HG02623 (cell line): ENCODE measurements around the gene TAP1.
"Not testable (repeated sequence)": the region's sequence is repeated elsewhere in the genome, so short reads cannot be mapped to it uniquely, and the experiment has no call there.

Experiments used
- ATAC-seq: cut with Tn5 transposase; IDR thresholded peaks from one replicate; pipeline ENCODE4 v1.9.1; 2021; ENCODE audit warnings: moderate library complexity; ENCODE audit not compliant: unreplicated experiment

Gene TAP1

GRCh38 chr6:32807020-32807580 lies 46.4 kb downstream of the TAP1 start:
- no peak for ATAC-seq

DNA sequence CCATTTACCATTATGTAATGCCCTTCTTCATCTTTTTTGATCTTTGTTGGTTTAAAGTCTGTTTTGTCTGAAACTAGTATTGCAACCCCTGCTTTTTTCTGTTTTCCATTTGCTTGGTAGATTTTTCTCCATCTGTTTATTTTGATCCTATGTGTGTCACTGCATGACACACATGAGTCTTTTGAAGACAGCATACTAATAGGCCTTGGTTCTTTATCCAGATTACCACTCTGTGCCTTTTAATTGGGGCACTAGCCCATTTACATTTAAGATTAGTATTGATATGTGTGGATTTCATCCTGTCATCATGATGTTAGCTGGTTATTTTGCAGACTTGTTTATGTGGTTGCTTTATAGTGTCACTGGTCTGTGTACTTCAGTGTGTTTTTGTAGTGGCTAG lies 48.1 kb downstream of the TAP1 start:
- ATAC-seq = not testable (repeated sequence)

- ATAC-seq = no peak
Observed at GRCh38 chr6:32803416-32803815, 50.1 kb downstream of the TAP1 start.

DNA sequence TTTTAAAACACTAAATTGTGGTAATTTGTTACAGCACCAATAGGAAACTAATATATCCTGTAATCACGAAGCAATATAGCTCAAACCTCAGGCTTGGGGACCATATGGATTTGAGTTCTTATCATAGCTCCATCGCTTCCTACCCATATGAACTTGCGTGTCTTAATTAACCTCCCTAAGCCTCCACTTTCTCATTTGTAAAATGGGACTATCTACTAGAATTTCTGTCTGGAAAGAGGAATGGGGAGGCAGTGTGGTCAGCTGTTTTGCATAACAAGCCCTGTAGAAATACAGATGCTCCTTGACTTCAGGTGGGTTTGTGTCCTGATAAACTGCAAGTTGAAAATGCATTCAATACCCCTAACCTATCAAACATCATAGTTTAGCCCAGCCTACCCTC lies 53.8 kb downstream of the TAP1 start:
- no peak for ATAC-seq

DNA sequence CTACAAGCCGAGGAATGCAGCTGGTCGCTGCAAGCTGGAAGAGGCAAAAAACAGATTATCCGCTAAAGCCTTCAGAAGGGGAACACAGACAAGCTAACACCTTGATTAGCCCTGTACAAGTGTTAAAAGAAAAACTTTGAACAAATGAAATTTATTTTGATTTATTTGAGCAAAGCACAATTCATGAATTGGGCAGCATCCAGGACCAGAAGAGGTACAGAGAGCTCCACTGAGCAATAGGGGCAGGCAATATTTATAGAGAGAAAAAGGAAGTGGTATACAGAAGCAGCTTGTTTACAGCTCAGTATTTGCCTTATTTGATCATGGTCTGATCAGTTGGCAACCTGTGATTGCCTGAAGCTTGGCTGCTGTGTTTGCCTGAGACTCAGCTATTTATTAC lies 54.3 kb downstream of the TAP1 start:
- ATAC-seq = no peak

DNA sequence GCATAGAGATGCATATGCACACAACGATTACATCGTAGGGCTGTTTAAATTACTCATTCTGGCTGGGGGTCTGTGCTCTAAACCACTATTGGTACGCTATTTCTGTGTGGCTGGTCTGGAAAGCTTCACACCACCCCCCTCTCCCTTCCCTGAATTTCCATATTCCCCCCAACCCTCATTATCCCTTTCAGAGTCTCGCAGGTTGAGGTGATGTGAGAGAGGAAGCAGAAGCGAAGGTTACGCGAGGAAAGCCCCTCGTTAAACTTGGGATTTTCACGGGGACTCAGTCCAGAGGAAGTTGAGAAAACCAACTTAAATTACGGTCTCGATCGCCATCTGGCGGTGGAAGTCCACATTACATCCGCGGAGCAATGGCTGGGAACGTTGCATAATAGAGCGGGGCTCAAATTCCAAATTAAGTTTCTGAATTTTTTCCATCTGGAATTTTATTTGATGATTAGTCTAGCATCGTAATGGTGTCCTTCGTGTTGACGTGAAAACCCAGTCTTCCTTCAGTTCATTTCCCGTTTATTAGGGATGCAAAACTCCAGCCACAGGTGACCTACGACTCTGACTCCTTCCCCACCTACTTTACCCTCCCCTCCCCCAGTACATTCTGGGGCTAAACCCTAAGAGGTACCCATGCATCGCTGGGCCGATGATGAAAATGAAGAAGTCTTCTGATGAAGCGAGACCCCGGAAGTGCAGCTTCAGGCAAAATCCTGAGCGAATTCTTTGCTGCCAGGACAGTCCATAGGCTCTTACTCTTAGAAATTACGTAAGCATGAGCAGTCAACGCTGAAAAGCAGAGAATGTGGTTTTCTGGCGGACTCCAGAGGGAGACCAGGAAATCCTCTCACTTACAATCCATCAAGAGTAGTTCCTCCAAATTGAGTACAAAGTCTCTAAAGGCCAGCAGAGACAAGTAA lies 56.4 kb downstream of the TAP1 start:
- no peak for ATAC-seq
